ENCODE measurements around the gene CCND1. TPM values are rescaled to one million over a fixed set of nuclear protein-coding genes. Genes with fewer than 3 reads are reported as not detected.

Gene CCND1
- total RNA-seq, 4 donors from 2014 or later = 54.4 to 92.7 (median 62.0) TPM

DNA sequence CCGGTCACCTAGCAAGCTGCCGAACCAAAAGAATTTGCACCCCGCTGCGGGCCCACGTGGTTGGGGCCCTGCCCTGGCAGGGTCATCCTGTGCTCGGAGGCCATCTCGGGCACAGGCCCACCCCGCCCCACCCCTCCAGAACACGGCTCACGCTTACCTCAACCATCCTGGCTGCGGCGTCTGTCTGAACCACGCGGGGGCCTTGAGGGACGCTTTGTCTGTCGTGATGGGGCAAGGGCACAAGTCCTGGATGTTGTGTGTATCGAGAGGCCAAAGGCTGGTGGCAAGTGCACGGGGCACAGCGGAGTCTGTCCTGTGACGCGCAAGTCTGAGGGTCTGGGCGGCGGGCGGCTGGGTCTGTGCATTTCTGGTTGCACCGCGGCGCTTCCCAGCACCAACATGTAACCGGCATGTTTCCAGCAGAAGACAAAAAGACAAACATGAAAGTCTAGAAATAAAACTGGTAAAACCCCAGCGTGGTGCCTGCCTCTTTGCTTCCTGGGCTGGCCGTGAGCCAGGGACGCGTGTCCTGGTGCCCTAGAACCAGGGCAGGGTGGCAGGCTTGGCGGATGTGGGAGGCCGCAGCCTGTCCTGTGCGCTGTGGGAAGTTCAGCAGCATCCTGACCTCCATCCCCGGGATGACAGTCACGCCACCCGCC is 13.2 kb downstream of the CCND1 start:
- TF ChIP-seq POLR2AphosphoS5 (IDR thresholded peaks at IDR 0.05) (no peak), EP300 (IDR thresholded peaks at IDR 0.05) (no peak), CTCF (IDR thresholded peaks at IDR 0.05) (no peak), POLR2A (IDR thresholded peaks at IDR 0.05; ENCODE audit: low read depth) (no peak)

GRCh38 chr11:69654660-69655478 is 13.9 kb downstream of the CCND1 start:
- no peak overlapping the region for H3K27ac ChIP-seq (replicated peaks in 1 of 4)
- H3K4me3 ChIP-seq = no peak overlapping the region
- no peak for DNase-seq (ENCODE audit: extremely low spot score)
- TF ChIP-seq EP300 (IDR thresholded peaks at IDR 0.05) = no peak
- TF ChIP-seq POLR2AphosphoS5 (IDR thresholded peaks at IDR 0.05) = no peak
- TF ChIP-seq POLR2A (IDR thresholded peaks at IDR 0.05; ENCODE audit: low read depth) = no peak
- no peak for TF ChIP-seq CTCF (IDR thresholded peaks at IDR 0.05)
- peaks cover 0 to 6% (median 0%) of the 10 kb centered on the region in 4 donors for H3K4me1 ChIP-seq
- H3K27me3 ChIP-seq = no peaks in the 10 kb centered on the region
- intact Hi-C loops (cut with DNase I) = no loop called here
- no peaks in the 10 kb centered on the region for H3K9me3 ChIP-seq
- 62% methylated on average over 26 of the region's 27 CpGs for WGBS
- H3K36me3 ChIP-seq = peaks cover 19 to 49% (median 44%) of the 10 kb centered on the region in 4 donors

More for the DNA sequence above, 13.2 kb downstream of the CCND1 start:
- peaks cover 0 to 6% (median 2%) of the 10 kb centered on the region in 4 donors for H3K4me1 ChIP-seq
- H3K9me3 ChIP-seq = no peaks in the 10 kb centered on the region
- H3K4me3 ChIP-seq = no peak overlapping the region
- H3K27me3 ChIP-seq = no peaks in the 10 kb centered on the region
- H3K27ac ChIP-seq (replicated peaks in 1 of 4) = no peak overlapping the region
- intact Hi-C loops (cut with DNase I) = no loop called here
- WGBS = 91% methylated on average over 27 of the region's 38 CpGs
- no peak for DNase-seq (ENCODE audit: extremely low spot score)
- H3K36me3 ChIP-seq = peaks cover 19 to 56% (median 51%) of the 10 kb centered on the region in 4 donors

DNA sequence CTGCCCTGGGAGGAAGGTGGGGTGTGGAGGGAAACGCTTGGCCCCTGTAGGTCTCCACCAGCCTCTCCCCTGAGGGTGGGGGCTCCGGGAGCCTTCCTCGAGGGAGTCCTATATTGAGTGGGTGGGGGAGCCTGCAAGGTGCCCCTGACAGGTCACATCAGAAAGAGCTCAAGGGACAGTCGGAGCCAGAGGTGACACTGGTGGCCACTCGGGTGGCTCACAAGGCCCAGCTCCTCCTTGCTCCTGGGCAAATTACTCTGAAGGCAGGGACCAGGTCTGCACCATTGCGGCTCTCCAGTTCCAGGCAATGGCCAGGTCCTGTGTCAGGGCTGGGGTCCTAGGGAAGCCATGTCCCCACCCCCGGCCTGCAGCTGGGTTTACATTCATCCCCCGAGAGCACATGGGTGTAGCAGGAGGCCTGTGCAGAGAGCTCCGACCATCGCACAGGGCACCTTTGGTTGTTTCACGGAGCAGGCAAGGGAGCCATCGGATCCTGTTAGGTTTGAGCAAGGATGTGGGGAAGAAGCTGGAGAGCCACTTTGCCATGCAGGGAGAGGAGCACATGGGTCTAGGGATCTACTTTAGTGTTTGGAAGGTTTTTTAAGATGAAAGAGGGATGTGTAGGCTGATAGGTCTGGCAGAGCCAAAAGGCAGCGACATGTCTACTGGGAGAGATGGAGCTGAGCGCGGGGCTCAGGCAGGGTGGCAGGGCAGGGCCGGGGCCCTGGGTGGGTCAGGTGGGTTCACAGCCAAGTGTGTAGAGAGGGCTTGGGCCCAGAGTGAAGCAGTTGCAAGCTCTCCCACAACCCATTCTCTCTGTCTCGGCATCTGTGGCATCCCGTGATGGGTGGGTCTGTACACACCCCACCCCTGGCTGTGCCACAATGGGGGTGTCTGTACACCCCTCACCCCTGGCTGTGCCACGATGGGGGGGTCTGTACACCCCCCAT is 14.8 kb downstream of the CCND1 start:
- DNase-seq (ENCODE audit: extremely low spot score) = no peak
- WGBS = 85% methylated on average over 13 of the region's 19 CpGs
- no peak overlapping the region for H3K27ac ChIP-seq (replicated peaks in 1 of 4)
- intact Hi-C loops (cut with DNase I) = no loop called here
- peaks cover 0 to 6% (median 0%) of the 10 kb centered on the region in 4 donors for H3K4me1 ChIP-seq
- H3K27me3 ChIP-seq = no peaks in the 10 kb centered on the region
- no peak overlapping the region for H3K4me3 ChIP-seq
- no peak for TF ChIP-seq EP300 (IDR thresholded peaks at IDR 0.05)
- no peak for TF ChIP-seq POLR2AphosphoS5 (IDR thresholded peaks at IDR 0.05)
- no peak for TF ChIP-seq POLR2A (IDR thresholded peaks at IDR 0.05; ENCODE audit: low read depth)
- no peak for TF ChIP-seq CTCF (IDR thresholded peaks at IDR 0.05)
- peaks cover 20 to 44% (median 37%) of the 10 kb centered on the region in 4 donors for H3K36me3 ChIP-seq
- no peaks in the 10 kb centered on the region for H3K9me3 ChIP-seq

DNA sequence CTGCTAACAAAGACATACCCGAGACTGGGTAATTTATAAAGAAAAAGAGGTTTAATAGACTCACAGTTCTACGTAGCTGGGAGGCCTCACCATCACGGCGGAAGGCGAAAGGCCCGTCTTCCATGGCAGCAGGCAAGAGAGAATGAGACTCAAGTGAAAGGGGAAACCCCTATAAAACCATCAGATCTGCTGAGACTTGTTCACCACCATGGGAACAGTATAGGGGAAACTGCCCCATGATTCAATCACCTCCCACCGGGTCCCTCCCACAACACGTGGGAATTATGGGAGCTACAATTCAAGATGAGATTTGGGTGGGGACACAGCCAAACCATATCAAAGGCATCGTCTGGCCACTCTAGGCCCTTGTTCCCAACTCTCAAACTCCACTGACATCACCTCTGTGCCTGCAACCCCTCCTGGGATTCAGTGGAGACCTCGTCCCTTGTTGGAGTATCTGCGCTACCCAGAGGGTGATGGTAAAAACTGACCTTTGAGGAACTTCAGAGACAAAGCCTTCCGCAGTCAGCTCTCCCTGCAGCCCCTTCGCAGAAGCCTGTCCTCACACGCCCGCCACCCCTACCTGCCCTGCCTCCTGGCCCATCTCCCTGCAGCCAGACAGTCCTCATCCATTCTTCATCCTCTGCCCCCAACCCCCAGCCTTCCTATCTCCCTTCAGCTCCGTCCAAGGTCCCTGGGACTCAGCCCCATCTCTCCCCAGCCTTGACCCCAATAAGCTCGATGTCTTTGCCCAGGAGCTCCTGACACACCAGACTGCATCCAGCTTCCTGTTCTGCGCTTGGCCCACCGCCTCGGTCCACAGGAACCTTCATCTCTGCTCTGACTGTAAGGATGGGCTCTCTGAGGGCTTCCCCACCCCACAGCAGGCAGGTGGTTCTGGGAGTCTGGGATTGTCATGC is 15.8 kb downstream of the CCND1 start:
- peaks cover 0 to 6% (median 0%) of the 10 kb centered on the region in 4 donors for H3K4me1 ChIP-seq
- DNase-seq (ENCODE audit: extremely low spot score) = no peak
- H3K36me3 ChIP-seq = peaks cover 20 to 42% (median 34%) of the 10 kb centered on the region in 4 donors
- TF ChIP-seq POLR2A (IDR thresholded peaks at IDR 0.05; ENCODE audit: low read depth) (no peak), EP300 (IDR thresholded peaks at IDR 0.05) (no peak), CTCF (IDR thresholded peaks at IDR 0.05) (no peak), POLR2AphosphoS5 (IDR thresholded peaks at IDR 0.05) (no peak)
- no peak overlapping the region for H3K4me3 ChIP-seq
- H3K9me3 ChIP-seq = no peaks in the 10 kb centered on the region
- no peak overlapping the region for H3K27ac ChIP-seq (replicated peaks in 1 of 4)
- WGBS = 83% methylated on average over 20 of the region's 20 CpGs
- intact Hi-C loops (cut with DNase I) = no loop called here
- H3K27me3 ChIP-seq = no peaks in the 10 kb centered on the region
